K562 (cell line): Measurements from ENCODE around the gene NRSN2. TPM values are rescaled to one million over a fixed set of nuclear protein-coding genes. Genes with fewer than 3 reads are reported as not detected.

Experiments
- CBX8 ChIP-seq: fragments of 200-600 bp; sonication (generic); IDR thresholded peaks from 2 replicates; pipeline ENCODE4 v1.6.1; 2012; ENCODE audit warnings: borderline replicate concordance, mixed run types, low read depth, mild to moderate bottlenecking, moderate library complexity, mixed read lengths, low read length, control low read depth, inconsistent platforms; ENCODE audit not compliant: poor library complexity, severe bottlenecking; ENCODE audit errors: extremely low read depth
- CEBPB ChIP-seq: fragments of 450-650 bp; IDR thresholded peaks from 2 replicates; pipeline ENCODE4 v1.6.1; 2016; ENCODE audit warnings: missing genetic modification characterization, missing compliant biosample characterization
- CREB1 ChIP-seq, 2 experiments: sonication (generic) in 1 of 2; formaldehyde crosslinking in 1 of 2; IDR thresholded peaks; 2 replicates each; pipeline versions ENCODE4 v1.6.1 to v1.8.0; 2012 to 2022; ENCODE audit warnings: inconsistent platforms in 1 of 2, mild to moderate bottlenecking in 1 of 2, missing genetic modification reagents in 1 of 2, moderate library complexity in 1 of 2
- MTF1 ChIP-seq: fragments of 250-450 bp; sonication (Bioruptor Pico); IDR thresholded peaks from 2 replicates; pipeline ENCODE4 v1.9.0; 2021; ENCODE audit warnings: moderate library complexity, mild to moderate bottlenecking, inconsistent platforms, borderline replicate concordance
- NCOA6 ChIP-seq: fragments of 450-650 bp; IDR thresholded peaks from 2 replicates; pipeline ENCODE4 v1.6.1; 2017; ENCODE audit warnings: mild to moderate bottlenecking
- NFIC ChIP-seq: fragments of 450-650 bp; IDR thresholded peaks from 2 replicates; pipeline ENCODE4 v1.6.1; 2017; ENCODE audit warnings: mild to moderate bottlenecking, inconsistent platforms
- PRPF4 ChIP-seq: fragments of 200-400 bp; formaldehyde crosslinking; IDR thresholded peaks from one replicate; pipeline ENCODE4 v1.6.1; 2017; ENCODE audit warnings: low read length, low read depth, mild to moderate bottlenecking; ENCODE audit not compliant: insufficient read depth, poor library complexity, severe bottlenecking
- RBBP5 ChIP-seq: fragments of 200-600 bp; sonication (generic); IDR thresholded peaks from 2 replicates; pipeline ENCODE4 v1.6.1; 2012; ENCODE audit warnings: borderline replicate concordance, mild to moderate bottlenecking, low read length, control low read depth, inconsistent platforms; ENCODE audit not compliant: insufficient read depth, poor library complexity, severe bottlenecking
- SMARCC2 ChIP-seq: fragments of 450-650 bp; IDR thresholded peaks from 2 replicates; pipeline ENCODE4 v1.6.1; 2017; ENCODE audit warnings: antibody characterized with exemption, moderate library complexity, mild to moderate bottlenecking, low read depth
- ZNF384 ChIP-seq: IDR thresholded peaks from 2 replicates; pipeline ENCODE4 v1.6.1; 2012; ENCODE audit warnings: low read depth, low read length, improper control_type of control experiment
- ZNF436 ChIP-seq: fragments of 250-450, 450-650 bp; sonication (Bioruptor Pico); formaldehyde crosslinking; IDR thresholded peaks from 2 replicates; pipeline ENCODE4 v1.7.0; 2020; ENCODE audit warnings: mild to moderate bottlenecking
- polyA plus RNA-seq, 8 experiments: library from polyadenylated mRNA; depleted of rRNA in 4 of 8; stranded (reverse) in 5 of 8; unstranded in 3 of 8; fragments of >200 nt; fragmentation: Nextera tagmentation in 2 of 8; fragmentation: Illumina TruSeq in 1 of 8; extraction: Ambion mirVana in 2 of 8; extraction: Trizol in 1 of 8; gene quantifications; 2 replicates each; pipeline versions ENCODE4 v1.2.1 to v1.2.3, GENCODE V29; 2011 to 2014; ENCODE audit warnings: inconsistent platforms in 1 of 8, missing spikeins in 1 of 8
- total RNA-seq, 7 experiments: library from RNA; depleted of rRNA in 6 of 7; stranded (reverse); fragments of >200 nt in 6 of 7; fragmentation: Illumina TruSeq in 2 of 7; extraction: Trizol in 2 of 7; gene quantifications; 2 replicates each; pipeline versions ENCODE4 v1.2.1 to v1.2.3, GENCODE V29; 2011 to 2021; ENCODE audit warnings: low replicate concordance in 1 of 7
- TF ChIP-seq, protein P1 (sequence below): fragments of 200-800 bp; sonication (Bioruptor generic); IDR thresholded peaks from 2 replicates; pipeline ENCODE4 v1.6.1; 2016; ENCODE audit warnings: missing genetic modification characterization, missing compliant biosample characterization
- TF ChIP-seq, protein P2 (sequence below): fragments of 250-450 bp; sonication (Bioruptor Pico); IDR thresholded peaks from 2 replicates; pipeline ENCODE4 v1.8.0; 2022; ENCODE audit warnings: inconsistent platforms
- TF ChIP-seq, protein P3 (sequence below): IDR thresholded peaks from 3 replicates; pipeline ENCODE4 v1.6.1; 2011; ENCODE audit warnings: borderline replicate concordance, mild to moderate bottlenecking, moderate library complexity; ENCODE audit not compliant: insufficient read length; ENCODE audit errors: extremely low read depth
- TF ChIP-seq, protein P4 (sequence below): fragments of 250-450 bp; sonication (Bioruptor Pico); IDR thresholded peaks from 2 replicates; pipeline ENCODE4 v1.8.0; 2022; ENCODE audit warnings: inconsistent platforms, mild to moderate bottlenecking, moderate library complexity, borderline replicate concordance

The NRSN2 gene
- total and polyA plus RNA-seq, 9 of the 15 experiments (the other 6 are each of a cell fraction or from before 2014, with no cell fraction given), result 7.5 to 29.7 (median 11.1) TPM

DNA sequence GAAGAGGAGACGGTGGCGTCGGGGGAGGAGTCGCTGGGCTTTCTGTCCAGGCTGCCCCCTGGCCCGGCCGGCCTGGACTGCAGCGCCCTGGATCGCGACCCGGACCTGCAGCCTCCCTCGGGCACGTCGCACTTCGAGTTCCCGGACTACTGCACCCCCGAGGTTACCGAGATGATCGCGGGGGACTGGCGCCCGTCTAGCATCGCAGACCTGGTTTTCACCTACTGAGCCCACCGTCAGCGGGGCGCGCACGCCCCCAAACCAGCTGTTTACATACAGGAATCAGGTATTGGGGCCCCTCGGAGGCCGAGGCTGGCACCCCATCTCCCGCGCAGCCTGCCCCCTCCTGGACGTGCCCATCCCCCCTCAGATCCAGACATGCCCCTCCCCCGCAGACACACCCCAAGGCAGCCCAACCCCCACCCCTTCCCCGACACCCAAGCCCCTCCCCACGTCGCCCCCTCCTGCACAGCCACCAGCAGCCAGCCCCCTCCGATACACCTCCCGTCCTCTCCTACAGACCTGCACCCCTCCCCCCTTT is 20.2 kb upstream of the NRSN2 start (continued):
- TF ChIP-seq, protein P1, sequence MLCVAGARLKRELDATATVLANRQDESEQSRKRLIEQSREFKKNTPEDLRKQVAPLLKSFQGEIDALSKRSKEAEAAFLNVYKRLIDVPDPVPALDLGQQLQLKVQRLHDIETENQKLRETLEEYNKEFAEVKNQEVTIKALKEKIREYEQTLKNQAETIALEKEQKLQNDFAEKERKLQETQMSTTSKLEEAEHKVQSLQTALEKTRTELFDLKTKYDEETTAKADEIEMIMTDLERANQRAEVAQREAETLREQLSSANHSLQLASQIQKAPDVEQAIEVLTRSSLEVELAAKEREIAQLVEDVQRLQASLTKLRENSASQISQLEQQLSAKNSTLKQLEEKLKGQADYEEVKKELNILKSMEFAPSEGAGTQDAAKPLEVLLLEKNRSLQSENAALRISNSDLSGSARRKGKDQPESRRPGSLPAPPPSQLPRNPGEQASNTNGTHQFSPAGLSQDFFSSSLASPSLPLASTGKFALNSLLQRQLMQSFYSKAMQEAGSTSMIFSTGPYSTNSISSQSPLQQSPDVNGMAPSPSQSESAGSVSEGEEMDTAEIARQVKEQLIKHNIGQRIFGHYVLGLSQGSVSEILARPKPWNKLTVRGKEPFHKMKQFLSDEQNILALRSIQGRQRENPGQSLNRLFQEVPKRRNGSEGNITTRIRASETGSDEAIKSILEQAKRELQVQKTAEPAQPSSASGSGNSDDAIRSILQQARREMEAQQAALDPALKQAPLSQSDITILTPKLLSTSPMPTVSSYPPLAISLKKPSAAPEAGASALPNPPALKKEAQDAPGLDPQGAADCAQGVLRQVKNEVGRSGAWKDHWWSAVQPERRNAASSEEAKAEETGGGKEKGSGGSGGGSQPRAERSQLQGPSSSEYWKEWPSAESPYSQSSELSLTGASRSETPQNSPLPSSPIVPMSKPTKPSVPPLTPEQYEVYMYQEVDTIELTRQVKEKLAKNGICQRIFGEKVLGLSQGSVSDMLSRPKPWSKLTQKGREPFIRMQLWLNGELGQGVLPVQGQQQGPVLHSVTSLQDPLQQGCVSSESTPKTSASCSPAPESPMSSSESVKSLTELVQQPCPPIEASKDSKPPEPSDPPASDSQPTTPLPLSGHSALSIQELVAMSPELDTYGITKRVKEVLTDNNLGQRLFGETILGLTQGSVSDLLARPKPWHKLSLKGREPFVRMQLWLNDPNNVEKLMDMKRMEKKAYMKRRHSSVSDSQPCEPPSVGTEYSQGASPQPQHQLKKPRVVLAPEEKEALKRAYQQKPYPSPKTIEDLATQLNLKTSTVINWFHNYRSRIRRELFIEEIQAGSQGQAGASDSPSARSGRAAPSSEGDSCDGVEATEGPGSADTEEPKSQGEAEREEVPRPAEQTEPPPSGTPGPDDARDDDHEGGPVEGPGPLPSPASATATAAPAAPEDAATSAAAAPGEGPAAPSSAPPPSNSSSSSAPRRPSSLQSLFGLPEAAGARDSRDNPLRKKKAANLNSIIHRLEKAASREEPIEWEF (CRISPR knock-in tag), result no peak
- no peak for TF ChIP-seq ZNF436
- TF ChIP-seq, protein P2, sequence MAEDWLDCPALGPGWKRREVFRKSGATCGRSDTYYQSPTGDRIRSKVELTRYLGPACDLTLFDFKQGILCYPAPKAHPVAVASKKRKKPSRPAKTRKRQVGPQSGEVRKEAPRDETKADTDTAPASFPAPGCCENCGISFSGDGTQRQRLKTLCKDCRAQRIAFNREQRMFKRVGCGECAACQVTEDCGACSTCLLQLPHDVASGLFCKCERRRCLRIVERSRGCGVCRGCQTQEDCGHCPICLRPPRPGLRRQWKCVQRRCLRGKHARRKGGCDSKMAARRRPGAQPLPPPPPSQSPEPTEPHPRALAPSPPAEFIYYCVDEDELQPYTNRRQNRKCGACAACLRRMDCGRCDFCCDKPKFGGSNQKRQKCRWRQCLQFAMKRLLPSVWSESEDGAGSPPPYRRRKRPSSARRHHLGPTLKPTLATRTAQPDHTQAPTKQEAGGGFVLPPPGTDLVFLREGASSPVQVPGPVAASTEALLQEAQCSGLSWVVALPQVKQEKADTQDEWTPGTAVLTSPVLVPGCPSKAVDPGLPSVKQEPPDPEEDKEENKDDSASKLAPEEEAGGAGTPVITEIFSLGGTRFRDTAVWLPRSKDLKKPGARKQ (CRISPR knock-in tag), result no peak
- TF ChIP-seq, protein P3, sequence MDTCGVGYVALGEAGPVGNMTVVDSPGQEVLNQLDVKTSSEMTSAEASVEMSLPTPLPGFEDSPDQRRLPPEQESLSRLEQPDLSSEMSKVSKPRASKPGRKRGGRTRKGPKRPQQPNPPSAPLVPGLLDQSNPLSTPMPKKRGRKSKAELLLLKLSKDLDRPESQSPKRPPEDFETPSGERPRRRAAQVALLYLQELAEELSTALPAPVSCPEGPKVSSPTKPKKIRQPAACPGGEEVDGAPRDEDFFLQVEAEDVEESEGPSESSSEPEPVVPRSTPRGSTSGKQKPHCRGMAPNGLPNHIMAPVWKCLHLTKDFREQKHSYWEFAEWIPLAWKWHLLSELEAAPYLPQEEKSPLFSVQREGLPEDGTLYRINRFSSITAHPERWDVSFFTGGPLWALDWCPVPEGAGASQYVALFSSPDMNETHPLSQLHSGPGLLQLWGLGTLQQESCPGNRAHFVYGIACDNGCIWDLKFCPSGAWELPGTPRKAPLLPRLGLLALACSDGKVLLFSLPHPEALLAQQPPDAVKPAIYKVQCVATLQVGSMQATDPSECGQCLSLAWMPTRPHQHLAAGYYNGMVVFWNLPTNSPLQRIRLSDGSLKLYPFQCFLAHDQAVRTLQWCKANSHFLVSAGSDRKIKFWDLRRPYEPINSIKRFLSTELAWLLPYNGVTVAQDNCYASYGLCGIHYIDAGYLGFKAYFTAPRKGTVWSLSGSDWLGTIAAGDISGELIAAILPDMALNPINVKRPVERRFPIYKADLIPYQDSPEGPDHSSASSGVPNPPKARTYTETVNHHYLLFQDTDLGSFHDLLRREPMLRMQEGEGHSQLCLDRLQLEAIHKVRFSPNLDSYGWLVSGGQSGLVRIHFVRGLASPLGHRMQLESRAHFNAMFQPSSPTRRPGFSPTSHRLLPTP, result no peak
- TF ChIP-seq SMARCC2, result no peak
- TF ChIP-seq PRPF4, result no peak
- peak; percentile 87 for TF ChIP-seq NCOA6
- TF ChIP-seq MTF1, result no peak
- no peak for TF ChIP-seq ZNF384
- TF ChIP-seq CREB1 (IDR thresholded peaks at IDR 0.05), result peak; percentile 15; the same call in 1 of the 2 replicates
- peak; percentile 16; the same call in 1 of the 2 replicates for TF ChIP-seq CREB1 (CRISPR knock-in tag; IDR thresholded peaks at IDR 0.05)
- TF ChIP-seq, protein P4, sequence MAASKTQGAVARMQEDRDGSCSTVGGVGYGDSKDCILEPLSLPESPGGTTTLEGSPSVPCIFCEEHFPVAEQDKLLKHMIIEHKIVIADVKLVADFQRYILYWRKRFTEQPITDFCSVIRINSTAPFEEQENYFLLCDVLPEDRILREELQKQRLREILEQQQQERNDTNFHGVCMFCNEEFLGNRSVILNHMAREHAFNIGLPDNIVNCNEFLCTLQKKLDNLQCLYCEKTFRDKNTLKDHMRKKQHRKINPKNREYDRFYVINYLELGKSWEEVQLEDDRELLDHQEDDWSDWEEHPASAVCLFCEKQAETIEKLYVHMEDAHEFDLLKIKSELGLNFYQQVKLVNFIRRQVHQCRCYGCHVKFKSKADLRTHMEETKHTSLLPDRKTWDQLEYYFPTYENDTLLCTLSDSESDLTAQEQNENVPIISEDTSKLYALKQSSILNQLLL (CRISPR knock-in tag), result no peak
- peak; percentile 57 for TF ChIP-seq NFIC
- peak; percentile 57 for TF ChIP-seq RBBP5
- TF ChIP-seq CEBPB (tag), result no peak
- TF ChIP-seq CBX8, result no peak
